ENCODE measurements around the gene LMAN1L.
A peak's percentile ranks its signal among the peaks of the same experiment; 100 is the strongest.

The LMAN1L gene

GRCh38 chr15:74863239-74864056 lies 50.8 kb downstream of the LMAN1L start:
- DNase-seq = no peak

- no peak for DNase-seq
Observed at GRCh38 chr15:74864296-74864695, 51.7 kb downstream of the LMAN1L start.

DNA sequence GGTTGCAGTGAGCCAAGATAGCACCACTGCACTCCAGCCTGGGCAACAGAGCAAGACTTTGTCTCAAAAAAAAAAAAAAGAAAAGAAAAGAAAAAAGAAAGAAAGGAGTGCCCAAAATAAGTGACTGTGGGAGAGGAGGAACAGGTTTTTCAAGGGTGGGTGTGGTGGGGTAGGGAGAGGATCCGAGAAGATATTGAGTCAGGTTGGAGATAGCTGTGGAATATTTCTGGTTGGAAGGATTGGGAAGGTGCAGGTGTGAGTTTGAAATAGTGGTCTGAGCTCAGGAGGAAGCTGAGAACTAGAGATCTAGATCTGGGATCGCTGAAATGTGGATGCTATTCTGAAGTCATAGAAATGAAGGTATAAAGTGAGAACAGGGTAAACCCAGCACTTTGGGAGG lies 52.7 kb downstream of the LMAN1L start:
- no peak for DNase-seq

- DNase-seq = peak; percentile 30
Observed at GRCh38 chr15:74866090-74866489, 53.5 kb downstream of the LMAN1L start.

- DNase-seq = no peak
Observed at GRCh38 chr15:74867466-74868038, 54.9 kb downstream of the LMAN1L start.

GRCh38 chr15:74868059-74868458 lies 55.4 kb downstream of the LMAN1L start:
- DNase-seq = no peak

- no peak for DNase-seq
Observed at GRCh38 chr15:74869372-74869725, 56.7 kb downstream of the LMAN1L start.

GRCh38 chr15:74869726-74870407 lies 57.2 kb downstream of the LMAN1L start:
- no peak for DNase-seq

DNA sequence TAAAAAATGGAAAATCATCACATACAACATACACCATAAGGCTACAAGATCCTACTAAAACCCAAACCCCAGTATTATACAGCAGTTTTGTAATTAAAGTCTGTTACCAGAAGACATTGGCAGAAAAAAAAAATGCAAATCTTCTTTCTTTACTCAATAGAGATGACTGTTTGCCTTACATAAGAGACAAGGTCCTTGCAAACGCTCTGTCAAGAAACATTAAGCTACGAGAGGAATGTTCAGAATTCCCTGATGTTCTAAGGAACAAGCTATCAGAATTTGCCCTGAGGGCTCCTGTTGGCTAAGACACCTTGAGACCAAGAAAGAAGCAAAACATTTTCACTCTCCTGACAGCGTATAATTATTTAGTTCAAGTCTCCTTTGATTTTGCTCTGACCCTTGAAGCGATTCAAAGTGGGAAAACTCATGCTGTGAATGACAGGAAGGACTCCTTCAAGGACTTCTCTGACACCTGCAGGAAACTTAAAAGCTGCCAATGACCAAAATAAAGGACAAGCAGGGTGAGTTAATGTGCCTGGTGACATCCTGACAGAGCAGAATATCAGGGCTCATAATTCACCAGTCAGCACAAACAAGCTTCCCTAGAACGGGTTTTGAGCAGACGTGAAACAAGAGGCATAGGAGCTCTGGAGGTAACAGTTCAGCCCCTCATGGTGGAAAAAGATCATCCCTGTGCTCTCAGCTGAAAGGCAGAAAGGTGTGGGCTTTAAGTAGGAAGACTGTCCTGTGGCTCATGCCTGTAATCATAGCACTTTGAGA lies 58.0 kb downstream of the LMAN1L start:
- no peak for DNase-seq

DNA sequence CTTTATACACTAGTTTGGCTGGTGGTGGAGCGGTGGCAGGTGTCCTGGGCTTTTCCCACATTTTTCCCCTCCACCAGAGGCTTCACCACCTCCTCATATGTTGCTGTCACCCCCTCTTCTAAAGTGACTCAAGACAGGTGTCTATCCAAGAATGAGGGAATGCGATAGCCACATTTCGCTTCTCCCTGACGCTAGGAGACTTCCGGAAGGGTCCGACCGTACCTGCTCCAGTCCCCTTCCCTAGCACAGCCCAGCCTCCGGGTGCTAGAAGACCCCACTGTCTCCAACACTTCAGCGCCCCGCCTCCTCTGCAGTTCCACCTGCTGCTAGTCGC lies 60.0 kb downstream of the LMAN1L start:
- no peak for DNase-seq

DNA sequence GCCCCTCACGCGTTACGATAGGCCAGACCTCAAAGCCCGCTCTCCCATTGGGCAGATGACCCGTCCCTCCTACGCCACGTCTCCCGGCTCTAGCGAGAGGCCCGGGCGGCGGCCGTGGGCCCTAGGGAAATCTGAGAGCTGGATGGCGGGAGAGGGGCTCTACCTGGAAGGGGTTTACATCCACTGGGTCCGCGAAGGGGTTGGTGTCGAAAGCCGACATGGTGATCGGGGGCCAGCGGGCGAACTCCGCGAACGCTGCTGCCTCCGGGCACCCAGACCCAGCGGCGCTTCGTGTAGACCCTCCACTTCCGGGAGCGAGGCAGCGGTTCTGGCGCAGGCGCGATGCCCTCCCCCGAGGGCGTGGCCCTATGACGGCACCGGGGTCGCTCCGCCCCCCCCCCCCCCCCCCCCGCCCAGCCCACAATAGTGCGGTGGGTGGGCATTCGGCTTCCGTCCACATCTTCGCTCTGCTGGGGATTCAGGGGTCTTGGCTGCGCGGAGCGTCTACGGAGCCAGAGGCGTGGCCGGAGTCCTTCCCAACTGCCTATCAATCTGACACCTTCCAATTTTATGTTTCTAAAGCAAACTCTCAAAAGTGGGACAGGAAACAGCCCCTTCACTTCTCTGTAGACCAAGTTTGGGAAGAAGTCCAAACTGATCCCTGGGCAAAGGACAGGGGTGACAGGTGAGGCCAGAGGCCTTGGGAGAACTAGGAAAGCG lies 60.6 kb downstream of the LMAN1L start, which contains the start of gene SCAMP2:
Gene SCAMP2, minus strand, starts transcription at position 330 of the 720 bp plus-strand sequence. Its CDS starts 110 bp downstream, at position 220.
- peak; percentile 95 for DNase-seq

DNA sequence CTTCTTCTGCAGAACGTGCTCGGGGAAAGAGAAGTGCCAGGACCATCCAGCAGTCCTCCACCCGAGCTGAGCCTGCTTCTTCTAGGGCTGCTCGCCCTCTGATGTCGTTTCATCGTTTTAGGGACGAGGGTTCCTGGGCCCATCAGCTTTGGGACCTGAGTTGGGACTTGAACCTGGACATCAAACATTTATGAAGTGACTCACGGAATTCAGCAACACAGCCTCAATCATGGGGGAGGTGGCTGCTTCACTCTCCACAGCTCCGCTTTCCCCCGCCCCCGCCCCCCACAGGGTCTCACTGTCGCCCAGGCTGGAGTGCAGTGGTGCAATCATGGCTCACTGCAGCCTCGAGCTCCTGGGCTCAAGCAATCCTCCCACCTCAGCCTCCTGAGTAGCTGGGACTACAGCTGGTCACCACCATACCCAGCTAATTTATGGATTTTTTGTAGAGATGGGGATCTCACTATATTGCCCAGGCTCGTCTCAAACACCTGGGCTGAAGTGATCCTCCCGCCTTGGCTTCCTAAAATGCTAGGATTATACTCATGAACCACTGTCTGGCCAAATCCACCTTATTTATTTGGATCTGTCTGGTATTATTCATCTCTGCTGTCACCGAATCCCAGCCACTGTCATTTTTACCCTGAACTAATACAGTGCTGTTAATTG lies 61.3 kb downstream of the LMAN1L start:
- DNase-seq = peak; percentile 55

Data from fibroblast of skin of scalp (primary cell).